Iris pigment epithelial cell (primary cell): ENCODE measurements around the gene MZT2B.
"Not testable (repeated sequence)": the region's sequence is repeated elsewhere in the genome, so short reads cannot be mapped to it uniquely, and the experiment has no call there.

Experiments
- DNase-seq: peaks from one replicate; pipeline ENCODE4 v3.0.0-alpha.2; 2011; ENCODE audit warnings: low read depth

The MZT2B gene

GRCh38 chr2:130219147-130219546, 37.1 kb downstream of the MZT2B start:
- DNase-seq, result not testable (repeated sequence)

- DNase-seq, result not testable (repeated sequence)
Measured at GRCh38 chr2:130220505-130220904, 38.4 kb downstream of the MZT2B start.

- DNase-seq, result not testable (repeated sequence)
Measured at GRCh38 chr2:130222523-130222922, 40.5 kb downstream of the MZT2B start.

GRCh38 chr2:130228005-130228404, 45.9 kb downstream of the MZT2B start:
- DNase-seq, result not testable (repeated sequence)

- DNase-seq, result not testable (repeated sequence)
Measured at GRCh38 chr2:130228467-130229160, 46.6 kb downstream of the MZT2B start.

- DNase-seq, result peak; percentile 6
Measured at GRCh38 chr2:130229161-130229510, 47.1 kb downstream of the MZT2B start.

GRCh38 chr2:130230376-130230775, 48.3 kb downstream of the MZT2B start:
- DNase-seq, result not testable (repeated sequence)

GRCh38 chr2:130230907-130231306, 48.8 kb downstream of the MZT2B start:
- DNase-seq, result not testable (repeated sequence)

- no peak for DNase-seq
Measured at GRCh38 chr2:130231656-130232055, 49.6 kb downstream of the MZT2B start.

- DNase-seq, result not testable (repeated sequence)
Measured at GRCh38 chr2:130233066-130233465, 51.0 kb downstream of the MZT2B start.

GRCh38 chr2:130239581-130239980, 57.5 kb downstream of the MZT2B start:
- DNase-seq, result not testable (repeated sequence)
